HuH-7 (cell line): Measurements from ENCODE around the gene UQCRH.
"Not testable (repeated sequence)": the region's sequence is repeated elsewhere in the genome, so short reads cannot be mapped to it uniquely, and the experiment has no call there.

Experiments
- DNase-seq: peaks from one replicate; pipeline ENCODE4 v3.0.0; 2011; ENCODE audit warnings: low spot score

Gene UQCRH

DNA sequence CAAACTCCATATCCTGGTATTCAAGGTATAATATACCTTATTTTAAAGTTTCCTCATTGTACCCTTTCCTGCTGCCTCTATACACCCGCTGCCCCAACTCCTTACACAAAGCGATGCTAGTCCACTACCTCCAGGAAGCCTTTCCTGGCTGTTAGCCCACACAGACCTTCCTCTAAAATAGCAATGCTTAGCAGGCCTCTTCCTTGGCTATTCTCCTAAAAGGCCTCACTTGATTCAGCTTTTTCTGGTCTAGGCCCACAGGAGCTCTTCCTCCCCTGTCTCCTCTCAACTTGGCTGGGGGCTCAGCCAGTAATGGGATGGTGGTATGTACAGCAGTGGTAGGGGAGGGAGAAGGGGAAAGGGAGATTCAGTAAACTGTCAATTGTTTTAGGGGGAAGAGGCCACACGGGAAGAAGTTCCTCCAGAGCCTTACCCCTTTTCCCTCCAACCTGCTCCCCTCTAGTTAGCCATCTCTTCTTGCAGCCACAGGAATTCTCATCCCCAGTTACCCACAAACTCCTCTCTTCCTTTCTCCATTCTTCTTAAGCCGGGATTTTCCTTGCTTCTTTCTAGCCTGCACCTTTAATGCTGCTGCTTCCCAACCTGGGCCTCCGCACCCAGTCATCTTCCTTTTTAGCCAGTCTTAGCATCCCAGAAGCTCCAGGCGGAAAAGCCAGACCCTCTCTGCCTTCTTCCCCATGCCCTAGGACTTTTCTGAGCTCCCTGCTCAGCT lies 2.7 kb upstream of the UQCRH start:
- DNase-seq: no peak

- peak; percentile 37 for DNase-seq
Measured at GRCh38 chr1:46301406-46301807, 2.1 kb upstream of the UQCRH start.

- peak; percentile 72 for DNase-seq
Measured at GRCh38 chr1:46301808-46302640, 1.5 kb upstream of the UQCRH start.

- DNase-seq: peak; percentile 37
Measured at GRCh38 chr1:46302641-46303037, 859 bp upstream of the UQCRH start.

DNA sequence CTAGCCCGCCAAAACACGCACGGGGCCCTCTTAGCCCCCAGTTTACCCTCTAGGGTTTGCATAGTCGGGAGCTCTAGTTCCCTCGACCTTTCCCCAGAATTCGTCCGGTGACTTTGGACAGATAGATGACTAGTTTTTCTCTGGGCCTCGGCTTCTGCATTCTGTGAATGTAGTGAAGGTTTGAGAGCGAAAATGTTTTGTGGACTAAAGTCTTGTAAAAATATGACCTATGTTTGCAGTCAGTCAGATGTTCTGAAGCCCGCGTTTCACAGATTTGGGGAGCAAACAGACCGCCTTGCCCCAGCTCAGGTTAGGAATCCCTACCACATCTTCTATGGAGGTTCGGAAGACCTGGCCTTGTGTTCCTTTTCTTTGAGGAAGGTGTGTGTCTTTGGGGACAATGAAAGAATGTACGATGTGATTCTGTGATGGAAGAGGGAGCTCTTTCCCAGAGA lies 401 bp downstream of the UQCRH start:
- DNase-seq: no peak

GRCh38 chr1:46306159-46306530 lies 2.6 kb downstream of the UQCRH start:
- DNase-seq: no peak

GRCh38 chr1:46309401-46310159 lies 6.1 kb downstream of the UQCRH start:
- no peak for DNase-seq

- DNase-seq: no peak
Measured at GRCh38 chr1:46310321-46310720, 6.8 kb downstream of the UQCRH start.

DNA sequence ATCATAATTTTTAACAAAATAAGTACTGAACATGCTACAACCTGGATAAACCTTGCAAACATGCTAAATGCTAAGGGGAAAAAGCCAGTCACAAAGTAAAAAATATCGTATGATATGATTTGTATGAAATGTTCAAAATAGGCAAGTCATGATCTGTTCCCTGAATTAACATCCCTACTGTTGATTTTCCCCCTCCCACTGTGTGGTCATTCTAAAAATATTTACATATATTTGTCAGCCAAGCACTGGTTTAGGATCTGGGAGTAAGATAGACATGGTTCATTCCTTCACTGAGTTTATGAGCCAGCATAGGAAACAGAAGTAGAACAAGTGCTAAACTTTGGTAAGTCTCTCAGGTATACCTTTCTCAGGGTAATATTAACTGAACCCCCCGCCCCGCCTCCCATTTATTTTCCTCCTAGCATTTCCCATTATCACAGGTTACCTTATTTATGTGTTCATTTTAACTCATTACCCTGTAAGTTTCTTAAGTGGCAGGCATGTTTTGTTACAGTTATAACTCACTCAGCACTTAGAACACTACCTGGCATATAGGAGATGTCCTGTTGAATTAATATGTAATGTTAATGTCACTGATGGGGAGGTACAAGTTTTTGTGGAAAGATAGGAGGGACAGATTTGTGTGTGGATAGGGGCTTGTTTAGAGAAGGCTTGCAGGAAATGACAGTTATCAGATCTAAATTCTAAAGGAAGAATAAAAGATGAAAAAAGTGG lies 12.3 kb downstream of the UQCRH start:
- no peak for DNase-seq

- DNase-seq: no peak
Measured at GRCh38 chr1:46317323-46317722, 13.8 kb downstream of the UQCRH start.

GRCh38 chr1:46319301-46319700 lies 15.8 kb downstream of the UQCRH start:
- not testable (repeated sequence) for DNase-seq

- not testable (repeated sequence) for DNase-seq
Measured at GRCh38 chr1:46319960-46320914, 16.7 kb downstream of the UQCRH start.

GRCh38 chr1:46322191-46322590 lies 18.7 kb downstream of the UQCRH start:
- not testable (repeated sequence) for DNase-seq

- not testable (repeated sequence) for DNase-seq
Measured at GRCh38 chr1:46325285-46326076, 22.0 kb downstream of the UQCRH start.

DNA sequence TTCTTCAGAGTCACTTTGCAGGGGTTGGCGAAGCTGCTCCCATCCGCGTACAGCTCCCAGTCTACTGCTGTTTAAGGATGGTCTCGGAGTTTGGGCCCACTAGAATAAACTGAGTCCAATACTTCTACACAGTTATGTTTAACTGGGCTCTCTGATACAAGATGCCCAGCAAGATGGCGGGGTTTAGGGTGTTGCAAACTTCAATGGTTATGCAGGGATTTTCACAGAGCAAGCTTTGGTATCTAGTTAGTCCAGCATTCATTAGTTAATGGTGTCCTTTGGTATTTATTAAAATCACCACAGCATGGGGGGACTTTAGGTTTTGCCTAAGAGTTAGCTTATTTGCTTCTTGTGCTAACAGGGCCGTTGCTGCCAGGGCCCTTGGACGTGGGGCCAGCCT lies 24.7 kb downstream of the UQCRH start:
- DNase-seq: not testable (repeated sequence)

DNA sequence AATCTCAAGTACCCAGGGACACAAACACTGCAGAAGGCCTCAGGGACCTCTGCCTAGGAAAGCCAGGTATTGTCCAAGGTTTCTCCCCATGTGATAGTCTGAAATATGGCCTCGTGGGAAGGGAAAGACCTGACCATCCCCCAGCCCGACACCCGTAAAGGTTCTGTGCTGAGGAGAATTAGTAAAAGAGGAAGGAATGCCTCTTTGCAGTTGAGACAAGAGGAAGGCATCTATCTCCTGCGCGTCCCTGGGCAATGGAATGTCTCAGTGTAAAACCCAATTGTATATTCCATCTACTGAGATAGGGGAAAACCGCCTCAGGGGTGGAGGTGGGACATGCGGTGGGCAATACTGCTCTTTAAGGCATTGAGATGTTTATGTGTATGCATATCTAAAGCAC lies 26.3 kb downstream of the UQCRH start:
- not testable (repeated sequence) for DNase-seq

DNA sequence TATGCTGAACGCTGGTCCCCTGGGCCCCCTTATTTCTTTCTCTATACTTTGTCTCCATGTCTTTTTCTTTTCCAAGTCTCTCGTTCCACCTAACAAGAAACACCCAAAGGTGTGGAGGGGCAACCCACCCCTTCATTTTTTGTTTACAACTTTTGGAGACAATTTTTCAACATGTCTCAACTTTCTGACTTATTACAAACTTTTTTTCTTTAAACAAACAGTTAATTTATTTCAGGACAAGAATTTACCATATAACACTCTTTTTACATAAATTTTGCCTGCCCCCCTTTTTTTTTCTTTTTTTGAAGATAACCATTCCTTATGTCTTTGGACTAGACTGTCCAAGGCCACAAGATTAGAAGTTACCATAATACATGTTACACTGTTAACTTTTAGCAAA lies 26.9 kb downstream of the UQCRH start:
- not testable (repeated sequence) for DNase-seq

- DNase-seq: not testable (repeated sequence)
Measured at GRCh38 chr1:46331786-46332540, 28.5 kb downstream of the UQCRH start.
